GM13977 (cell line): Measurements from ENCODE around the gene SOX9.
"Not testable (repeated sequence)": the region's sequence is repeated elsewhere in the genome, so short reads cannot be mapped to it uniquely, and the experiment has no call there.

Source experiments
- DNase-seq: peaks from one replicate; pipeline ENCODE4 v3.0.0; 2012; ENCODE audit warnings: low spot score
- CTCF ChIP-seq: IDR thresholded peaks from 2 replicates; pipeline ENCODE4 v1.5.1; 2012; ENCODE audit warnings: mild to moderate bottlenecking, control low read depth; ENCODE audit not compliant: insufficient read depth; ENCODE audit errors: extremely low read depth, missing control alignments
- in situ Hi-C: fragments of 300-500 bp; cut with MboI; formaldehyde crosslinking; loops from one replicate; pipeline ENCODE4 v1.12.0; 2022; ENCODE audit warnings: low sequenced_read_pairs, low pct_unique_long_range_greater_than_20kb, mixed read lengths, inconsistent platforms; ENCODE audit not compliant: unreplicated experiment

Gene SOX9

GRCh38 chr17:72104863-72105234, 16.0 kb upstream of the SOX9 start:
- in situ Hi-C loops: loop anchor here (25.0 kb wide), 1 partner anchor 432 kb away; no protein-coding TSS in a partner anchor
- no peak for TF ChIP-seq CTCF
- DNase-seq: no peak

DNA sequence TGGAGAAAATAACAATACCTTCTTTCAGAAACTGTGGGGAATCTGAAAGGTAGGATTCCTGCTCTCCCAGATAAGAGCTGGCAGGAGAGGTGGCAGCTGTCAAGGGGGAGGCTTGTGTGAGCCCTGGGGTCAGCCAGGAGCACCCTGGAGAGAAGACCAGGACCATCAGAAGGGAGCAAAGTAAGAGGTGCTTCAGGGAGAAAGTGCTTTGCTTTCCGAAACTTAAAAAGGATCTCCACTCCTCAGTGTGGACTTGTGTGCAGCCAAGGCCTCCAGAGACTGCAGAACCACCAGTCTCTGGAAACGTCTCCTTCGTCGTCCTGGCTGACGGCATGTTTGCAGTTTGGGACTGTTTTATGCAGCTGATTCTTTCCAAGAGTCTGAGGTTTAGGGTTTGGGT, 13.7 kb upstream of the SOX9 start:
- in situ Hi-C loops: loop anchor here (25.0 kb wide), 1 partner anchor 430 kb away; no protein-coding TSS in a partner anchor

GRCh38 chr17:72110231-72110941, 10.4 kb upstream of the SOX9 start:
- TF ChIP-seq CTCF: no peak
- no peak for DNase-seq
- in situ Hi-C loops: loop anchor here (25.0 kb wide), 1 partner anchor 427 kb away; no protein-coding TSS in a partner anchor

More for the DNA sequence above, 13.7 kb upstream of the SOX9 start:
- no peak for DNase-seq
- no peak for TF ChIP-seq CTCF

DNA sequence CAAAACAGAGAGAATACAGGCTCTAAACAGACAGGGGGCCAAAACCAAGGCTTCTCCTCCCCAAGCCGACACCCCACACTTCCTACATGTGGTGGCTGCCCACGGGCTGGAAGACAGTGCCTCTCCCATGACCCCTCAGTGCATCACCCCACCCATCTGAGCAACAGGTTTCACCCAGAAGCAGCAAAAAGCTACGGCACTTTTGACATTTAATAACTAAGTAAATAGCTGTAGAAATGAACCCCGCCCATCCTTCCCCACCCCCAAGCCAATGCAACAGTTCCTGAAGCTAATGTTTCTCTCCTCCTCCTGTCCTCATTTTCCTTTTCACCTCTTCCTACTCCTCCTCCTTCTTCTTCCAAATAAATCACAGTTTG, 9.9 kb upstream of the SOX9 start:
- in situ Hi-C loops: loop anchor here (25.0 kb wide), 1 partner anchor 426 kb away; no protein-coding TSS in a partner anchor
- no peak for TF ChIP-seq CTCF
- DNase-seq: no peak

DNA sequence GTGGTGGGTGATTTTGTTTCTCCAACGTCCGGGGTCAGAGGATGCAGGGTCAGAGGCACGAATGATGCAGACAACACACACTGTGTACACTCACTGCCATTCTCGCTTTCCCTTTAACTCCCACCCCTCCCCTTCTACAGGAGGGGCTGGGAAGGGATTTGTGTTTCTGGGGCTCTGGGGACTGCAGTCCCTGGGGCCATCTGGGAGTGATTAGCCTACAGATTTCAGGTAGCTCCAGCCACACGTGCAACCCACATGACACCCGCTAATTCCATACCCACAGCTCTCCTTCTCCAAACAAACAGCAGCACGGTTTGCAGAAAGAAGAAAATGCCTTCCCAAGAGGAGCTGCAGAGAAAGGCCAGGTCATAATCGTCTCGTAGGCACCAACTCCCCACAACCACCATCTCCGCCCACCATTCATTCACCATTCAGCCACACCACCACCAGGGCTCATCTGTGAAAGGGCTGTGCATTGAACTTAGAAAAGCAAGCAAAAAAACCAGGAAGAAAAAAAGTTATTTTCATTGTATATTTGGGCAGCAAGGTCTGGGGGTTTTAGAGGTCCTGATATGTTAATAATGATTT, 9.4 kb upstream of the SOX9 start:
- in situ Hi-C loops: loop anchor here (25.0 kb wide), 1 partner anchor 426 kb away; no protein-coding TSS in a partner anchor
- DNase-seq: no peak
- TF ChIP-seq CTCF: no peak

- in situ Hi-C loops: loop anchor here (25.0 kb wide), 1 partner anchor 425 kb away; no protein-coding TSS in a partner anchor
- DNase-seq: not testable (repeated sequence)
These were observed 8.9 kb upstream of the SOX9 start for GRCh38 chr17:72111926-72112325.

GRCh38 chr17:72113751-72114150, 7.1 kb upstream of the SOX9 start:
- TF ChIP-seq CTCF: no peak
- DNase-seq: no peak
- in situ Hi-C loops: loop anchor here (25.0 kb wide), 1 partner anchor 424 kb away; no protein-coding TSS in a partner anchor
